Fibroblast of lung (primary cell): ENCODE results near the gene KCNQ4.

ENCODE experiments used
- CTCF ChIP-seq, 2 donors: IDR thresholded peaks in 1 of 2; conservative IDR thresholded peaks in 1 of 2; 1 replicate in 1 of 2; 2 replicates in 1 of 2; pipeline ENCODE4 v1.5.1; 2011 to 2012; ENCODE audit warnings: low read length in 2 of 2, control low read depth in 1 of 2, inconsistent platforms in 1 of 2, low read depth in 1 of 2, mild to moderate bottlenecking in 1 of 2
- EZH2 ChIP-seq: IDR thresholded peaks from 2 replicates; pipeline ENCODE4 v1.5.1; 2012; ENCODE audit warnings: low read length, control low read depth, mild to moderate bottlenecking; ENCODE audit errors: missing control alignments

- TF ChIP-seq EZH2 (no peak), CTCF (conservative IDR thresholded peaks at IDR 0.05 in 1 of 2, IDR thresholded peaks at IDR 0.05 in 1 of 2; ENCODE audit: low read depth in 1 of 2, low read length in 2 of 2) (no peak)
Measured at GRCh38 chr1:40834968-40835545, 51.5 kb downstream of the KCNQ4 start.
